ENCODE measurements around the gene CPHXL2.

CPHXL2 gene

GRCh38 chr16:75620326-75621169 is 56.3 kb downstream of the CPHXL2 start:
- H3K4me3 ChIP-seq: no peak overlapping the region
- H3K27ac ChIP-seq: no peak overlapping the region
- TF ChIP-seq POLR2AphosphoS5 (IDR thresholded peaks at IDR 0.05; ENCODE audit: borderline replicate concordance, low read depth, low read length): no peak
- TF ChIP-seq EZH2 (IDR thresholded peaks at IDR 0.05): no peak
- no peak for TF ChIP-seq FOXP2 (optimal IDR thresholded peaks at IDR 0.05; ENCODE audit: control extremely low read depth, extremely low read length, insufficient read depth)
- no peaks in the 10 kb centered on the region for H3K9me3 ChIP-seq (ENCODE audit: low read depth, low read length)
- no peaks in the 10 kb centered on the region; the same call in 1 of the 2 replicates for H3K36me3 ChIP-seq (ENCODE audit: insufficient read depth, low read length)
- H3K9ac ChIP-seq (ENCODE audit: insufficient read length): no peak overlapping the region
- no peak for DNase-seq (ENCODE audit: low read depth, low spot score)

- H3K4me3 ChIP-seq: no peak overlapping the region
- no peak overlapping the region for H3K27ac ChIP-seq
- no peaks in the 10 kb centered on the region; the same call in 1 of the 2 replicates for H3K36me3 ChIP-seq (ENCODE audit: insufficient read depth, low read length)
- TF ChIP-seq FOXP2 (optimal IDR thresholded peaks at IDR 0.05; ENCODE audit: control extremely low read depth, extremely low read length, insufficient read depth): no peak
- no peak for TF ChIP-seq POLR2AphosphoS5 (IDR thresholded peaks at IDR 0.05; ENCODE audit: borderline replicate concordance, low read depth, low read length)
- no peak for TF ChIP-seq EZH2 (IDR thresholded peaks at IDR 0.05)
- DNase-seq (ENCODE audit: low read depth, low spot score): no peak
- no peaks in the 10 kb centered on the region for H3K9me3 ChIP-seq (ENCODE audit: low read depth, low read length)
- H3K9ac ChIP-seq (ENCODE audit: insufficient read length): no peak overlapping the region
Measured at GRCh38 chr16:75618780-75619179, 58.0 kb downstream of the CPHXL2 start.

GRCh38 chr16:75617121-75617520 is 59.7 kb downstream of the CPHXL2 start:
- Histone ChIP-seq H3K4me3 (no peak overlapping the region), H3K27ac (no peak overlapping the region), H3K9ac (ENCODE audit: insufficient read length) (no peak overlapping the region), H3K9me3 (ENCODE audit: low read depth, low read length) (no peaks in the 10 kb centered on the region), H3K36me3 (ENCODE audit: insufficient read depth, low read length) (peaks cover 3% of the 10 kb centered on the region; the same call in 1 of the 2 replicates)
- DNase-seq (ENCODE audit: low read depth, low spot score): no peak
- TF ChIP-seq EZH2 (IDR thresholded peaks at IDR 0.05) (no peak), FOXP2 (optimal IDR thresholded peaks at IDR 0.05; ENCODE audit: control extremely low read depth, extremely low read length, insufficient read depth) (no peak), POLR2AphosphoS5 (IDR thresholded peaks at IDR 0.05; ENCODE audit: borderline replicate concordance, low read depth, low read length) (no peak)

- H3K27ac ChIP-seq: no peak overlapping the region
- H3K4me3 ChIP-seq: no peak overlapping the region
- no peak overlapping the region for H3K9ac ChIP-seq (ENCODE audit: insufficient read length)
- DNase-seq (ENCODE audit: low read depth, low spot score): no peak
- peaks cover 5% of the 10 kb centered on the region; the same call in 1 of the 2 replicates for H3K36me3 ChIP-seq (ENCODE audit: insufficient read depth, low read length)
- TF ChIP-seq FOXP2 (optimal IDR thresholded peaks at IDR 0.05; ENCODE audit: control extremely low read depth, extremely low read length, insufficient read depth) (no peak), POLR2AphosphoS5 (IDR thresholded peaks at IDR 0.05; ENCODE audit: borderline replicate concordance, low read depth, low read length) (no peak), EZH2 (IDR thresholded peaks at IDR 0.05) (no peak)
- no peaks in the 10 kb centered on the region for H3K9me3 ChIP-seq (ENCODE audit: low read depth, low read length)
Measured at GRCh38 chr16:75616521-75617010, 60.2 kb downstream of the CPHXL2 start.

GRCh38 chr16:75615619-75616018 is 61.2 kb downstream of the CPHXL2 start:
- no peak for DNase-seq (ENCODE audit: low read depth, low spot score)
- Histone ChIP-seq H3K4me3 (no peak overlapping the region), H3K9me3 (ENCODE audit: low read depth, low read length) (no peaks in the 10 kb centered on the region), H3K36me3 (ENCODE audit: insufficient read depth, low read length) (peaks cover 5% of the 10 kb centered on the region; the same call in 1 of the 2 replicates), H3K9ac (ENCODE audit: insufficient read length) (no peak overlapping the region), H3K27ac (no peak overlapping the region)
- TF ChIP-seq EZH2 (IDR thresholded peaks at IDR 0.05) (no peak), POLR2AphosphoS5 (IDR thresholded peaks at IDR 0.05; ENCODE audit: borderline replicate concordance, low read depth, low read length) (no peak), FOXP2 (optimal IDR thresholded peaks at IDR 0.05; ENCODE audit: control extremely low read depth, extremely low read length, insufficient read depth) (no peak)

GRCh38 chr16:75614066-75614897 is 62.5 kb downstream of the CPHXL2 start:
- Histone ChIP-seq H3K9me3 (ENCODE audit: low read depth, low read length) (no peaks in the 10 kb centered on the region), H3K4me3 (no peak overlapping the region), H3K9ac (ENCODE audit: insufficient read length) (no peak overlapping the region), H3K36me3 (ENCODE audit: insufficient read depth, low read length) (peaks cover 11% of the 10 kb centered on the region; the same call in 1 of the 2 replicates), H3K27ac (no peak overlapping the region)
- TF ChIP-seq EZH2 (IDR thresholded peaks at IDR 0.05) (no peak), FOXP2 (optimal IDR thresholded peaks at IDR 0.05; ENCODE audit: control extremely low read depth, extremely low read length, insufficient read depth) (no peak), POLR2AphosphoS5 (IDR thresholded peaks at IDR 0.05; ENCODE audit: borderline replicate concordance, low read depth, low read length) (no peak)
- no peak for DNase-seq (ENCODE audit: low read depth, low spot score)

All from SK-N-MC (cell line).